ENCODE results near the gene FGFR1OP2. TPM values are rescaled to one million over a fixed set of nuclear protein-coding genes. Genes with fewer than 3 reads are reported as not detected.

Gene FGFR1OP2
- total RNA-seq, 1 experiment from 2014 or later = 48.2 TPM

- Histone ChIP-seq H3K4me2 (ENCODE audit: low read depth, low read length, poor library complexity, severe bottlenecking) (no peak overlapping the region), H3K27ac (ENCODE audit: low read length) (no peak overlapping the region), H2AFZ (ENCODE audit: low read length) (no peak overlapping the region), H3K9ac (ENCODE audit: low read length) (no peak overlapping the region), H3K9me2 (replicated peaks; ENCODE audit: insufficient read depth, low read length) (no peaks in the 10 kb centered on the region), H3K27me3 (ENCODE audit: low read length) (no peaks in the 10 kb centered on the region), H3K9me3 (ENCODE audit: low read length) (no peaks in the 10 kb centered on the region), H3K36me3 (ENCODE audit: insufficient read depth, low read length) (peaks cover 19% of the 10 kb centered on the region; the same call in 1 of the 2 replicates), H3K4me3 (ENCODE audit: low read length) (no peak overlapping the region), H3K4me1 (ENCODE audit: low read length) (peaks cover 14% of the 10 kb centered on the region), H3K79me2 (ENCODE audit: low read length) (peaks cover 33% of the 10 kb centered on the region), H4K20me1 (ENCODE audit: insufficient read depth, low read depth, low read length) (no peaks in the 10 kb centered on the region)
- no peak for DNase-seq
Observed at GRCh38 chr12:26997003-26997402, 58.7 kb downstream of the FGFR1OP2 start.

- H2AFZ ChIP-seq (ENCODE audit: low read length) = no peak overlapping the region
- peaks cover 8% of the 10 kb centered on the region; the same call in 1 of the 2 replicates for H3K36me3 ChIP-seq (ENCODE audit: insufficient read depth, low read length)
- no peak overlapping the region for H3K4me2 ChIP-seq (ENCODE audit: low read depth, low read length, poor library complexity, severe bottlenecking)
- peak overlapping the region; percentile 92 for H3K27ac ChIP-seq (ENCODE audit: low read length)
- no peaks in the 10 kb centered on the region for H3K9me2 ChIP-seq (replicated peaks; ENCODE audit: insufficient read depth, low read length)
- no peak for DNase-seq
- H3K79me2 ChIP-seq (ENCODE audit: low read length) = peaks cover 58% of the 10 kb centered on the region
- H3K9me3 ChIP-seq (ENCODE audit: low read length) = no peaks in the 10 kb centered on the region
- H3K27me3 ChIP-seq (ENCODE audit: low read length) = no peaks in the 10 kb centered on the region
- no peak overlapping the region for H3K4me3 ChIP-seq (ENCODE audit: low read length)
- H3K9ac ChIP-seq (ENCODE audit: low read length) = 0 out of 2 replicates have a peak overlapping the region, but pooled peaks have one; percentile 2
- no peaks in the 10 kb centered on the region for H4K20me1 ChIP-seq (ENCODE audit: insufficient read depth, low read depth, low read length)
- H3K4me1 ChIP-seq (ENCODE audit: low read length) = peaks cover 49% of the 10 kb centered on the region
Observed at GRCh38 chr12:27000961-27001360, 62.7 kb downstream of the FGFR1OP2 start.

- no peak overlapping the region for H3K9ac ChIP-seq (ENCODE audit: low read length)
- no peak overlapping the region for H3K4me3 ChIP-seq (ENCODE audit: low read length)
- peaks cover 8% of the 10 kb centered on the region; the same call in 1 of the 2 replicates for H3K36me3 ChIP-seq (ENCODE audit: insufficient read depth, low read length)
- no peaks in the 10 kb centered on the region for H3K9me2 ChIP-seq (replicated peaks; ENCODE audit: insufficient read depth, low read length)
- peaks cover 61% of the 10 kb centered on the region for H3K79me2 ChIP-seq (ENCODE audit: low read length)
- DNase-seq = no peak
- peaks cover 50% of the 10 kb centered on the region for H3K4me1 ChIP-seq (ENCODE audit: low read length)
- H3K27me3 ChIP-seq (ENCODE audit: low read length) = no peaks in the 10 kb centered on the region
- H4K20me1 ChIP-seq (ENCODE audit: insufficient read depth, low read depth, low read length) = no peaks in the 10 kb centered on the region
- peak overlapping the region; percentile 92 for H3K27ac ChIP-seq (ENCODE audit: low read length)
- H3K9me3 ChIP-seq (ENCODE audit: low read length) = no peaks in the 10 kb centered on the region
- H2AFZ ChIP-seq (ENCODE audit: low read length) = no peak overlapping the region
- no peak overlapping the region for H3K4me2 ChIP-seq (ENCODE audit: low read depth, low read length, poor library complexity, severe bottlenecking)
Observed at GRCh38 chr12:27001663-27002062, 63.4 kb downstream of the FGFR1OP2 start.

- Histone ChIP-seq H3K79me2 (ENCODE audit: low read length) (peaks cover 62% of the 10 kb centered on the region), H3K27me3 (ENCODE audit: low read length) (no peaks in the 10 kb centered on the region), H2AFZ (ENCODE audit: low read length) (no peak overlapping the region), H3K4me2 (ENCODE audit: low read depth, low read length, poor library complexity, severe bottlenecking) (peak overlapping the region; percentile 59), H3K36me3 (ENCODE audit: insufficient read depth, low read length) (peaks cover 8% of the 10 kb centered on the region; the same call in 1 of the 2 replicates), H3K9me2 (replicated peaks; ENCODE audit: insufficient read depth, low read length) (no peaks in the 10 kb centered on the region), H3K4me1 (ENCODE audit: low read length) (peaks cover 55% of the 10 kb centered on the region), H3K27ac (ENCODE audit: low read length) (peak overlapping the region; percentile 92), H3K9me3 (ENCODE audit: low read length) (no peaks in the 10 kb centered on the region), H3K9ac (ENCODE audit: low read length) (no peak overlapping the region), H4K20me1 (ENCODE audit: insufficient read depth, low read depth, low read length) (no peaks in the 10 kb centered on the region), H3K4me3 (ENCODE audit: low read length) (no peak overlapping the region)
- no peak for DNase-seq
Observed at GRCh38 chr12:27002141-27002540, 63.9 kb downstream of the FGFR1OP2 start.

- Histone ChIP-seq H3K4me2 (ENCODE audit: low read depth, low read length, poor library complexity, severe bottlenecking) (peak overlapping the region; percentile 59), H3K4me1 (ENCODE audit: low read length) (peaks cover 71% of the 10 kb centered on the region), H3K79me2 (ENCODE audit: low read length) (peaks cover 74% of the 10 kb centered on the region), H3K9me3 (ENCODE audit: low read length) (no peaks in the 10 kb centered on the region), H4K20me1 (ENCODE audit: insufficient read depth, low read depth, low read length) (no peaks in the 10 kb centered on the region), H2AFZ (ENCODE audit: low read length) (no peak overlapping the region), H3K27me3 (ENCODE audit: low read length) (no peaks in the 10 kb centered on the region), H3K4me3 (ENCODE audit: low read length) (peak overlapping the region; percentile 40), H3K9ac (ENCODE audit: low read length) (peak overlapping the region; percentile 53), H3K27ac (ENCODE audit: low read length) (peak overlapping the region; percentile 92), H3K36me3 (ENCODE audit: insufficient read depth, low read length) (peaks cover 8% of the 10 kb centered on the region; the same call in 1 of the 2 replicates), H3K9me2 (replicated peaks; ENCODE audit: insufficient read depth, low read length) (no peaks in the 10 kb centered on the region)
- DNase-seq = peak; percentile 56
Observed at GRCh38 chr12:27003421-27004381, 65.4 kb downstream of the FGFR1OP2 start.

GRCh38 chr12:27005495-27005894, 67.2 kb downstream of the FGFR1OP2 start:
- Histone ChIP-seq H3K9ac (ENCODE audit: low read length) (no peak overlapping the region), H3K79me2 (ENCODE audit: low read length) (peaks cover 80% of the 10 kb centered on the region), H3K4me2 (ENCODE audit: low read depth, low read length, poor library complexity, severe bottlenecking) (no peak overlapping the region), H3K36me3 (ENCODE audit: insufficient read depth, low read length) (peaks cover 3% of the 10 kb centered on the region; the same call in 1 of the 2 replicates), H3K4me3 (ENCODE audit: low read length) (no peak overlapping the region), H3K9me3 (ENCODE audit: low read length) (no peaks in the 10 kb centered on the region), H3K27ac (ENCODE audit: low read length) (peak overlapping the region; percentile 92), H3K27me3 (ENCODE audit: low read length) (no peaks in the 10 kb centered on the region), H2AFZ (ENCODE audit: low read length) (no peak overlapping the region), H3K4me1 (ENCODE audit: low read length) (peaks cover 89% of the 10 kb centered on the region), H4K20me1 (ENCODE audit: insufficient read depth, low read depth, low read length) (no peaks in the 10 kb centered on the region), H3K9me2 (replicated peaks; ENCODE audit: insufficient read depth, low read length) (no peaks in the 10 kb centered on the region)
- no peak for DNase-seq

- H3K4me2 ChIP-seq (ENCODE audit: low read depth, low read length, poor library complexity, severe bottlenecking) = no peak overlapping the region
- H3K27me3 ChIP-seq (ENCODE audit: low read length) = no peaks in the 10 kb centered on the region
- H3K4me3 ChIP-seq (ENCODE audit: low read length) = no peak overlapping the region
- no peaks in the 10 kb centered on the region for H4K20me1 ChIP-seq (ENCODE audit: insufficient read depth, low read depth, low read length)
- H3K79me2 ChIP-seq (ENCODE audit: low read length) = peaks cover 78% of the 10 kb centered on the region
- H3K27ac ChIP-seq (ENCODE audit: low read length) = peak overlapping the region; percentile 68
- peaks cover 7% of the 10 kb centered on the region; the same call in 1 of the 2 replicates for H3K36me3 ChIP-seq (ENCODE audit: insufficient read depth, low read length)
- no peaks in the 10 kb centered on the region for H3K9me3 ChIP-seq (ENCODE audit: low read length)
- no peak overlapping the region for H2AFZ ChIP-seq (ENCODE audit: low read length)
- peaks cover 88% of the 10 kb centered on the region for H3K4me1 ChIP-seq (ENCODE audit: low read length)
- no peak overlapping the region for H3K9ac ChIP-seq (ENCODE audit: low read length)
- no peak for DNase-seq
- H3K9me2 ChIP-seq (replicated peaks; ENCODE audit: insufficient read depth, low read length) = no peaks in the 10 kb centered on the region
Observed at GRCh38 chr12:27006797-27007467, 68.7 kb downstream of the FGFR1OP2 start.

- H3K4me2 ChIP-seq (ENCODE audit: low read depth, low read length, poor library complexity, severe bottlenecking) = peak overlapping the region; percentile 40
- H3K4me3 ChIP-seq (ENCODE audit: low read length) = peak overlapping the region; percentile 8; the same call in 1 of the 2 replicates
- H3K27ac ChIP-seq (ENCODE audit: low read length) = peak overlapping the region; percentile 68
- 0 out of 2 replicates have a peak overlapping the region, but pooled peaks have one; percentile 5 for H3K9ac ChIP-seq (ENCODE audit: low read length)
- no peaks in the 10 kb centered on the region for H3K27me3 ChIP-seq (ENCODE audit: low read length)
- H2AFZ ChIP-seq (ENCODE audit: low read length) = no peak overlapping the region
- peaks cover 7% of the 10 kb centered on the region; the same call in 1 of the 2 replicates for H3K36me3 ChIP-seq (ENCODE audit: insufficient read depth, low read length)
- peaks cover 90% of the 10 kb centered on the region for H3K4me1 ChIP-seq (ENCODE audit: low read length)
- no peaks in the 10 kb centered on the region for H4K20me1 ChIP-seq (ENCODE audit: insufficient read depth, low read depth, low read length)
- peaks cover 80% of the 10 kb centered on the region for H3K79me2 ChIP-seq (ENCODE audit: low read length)
- DNase-seq = no peak
- no peaks in the 10 kb centered on the region for H3K9me3 ChIP-seq (ENCODE audit: low read length)
- no peaks in the 10 kb centered on the region for H3K9me2 ChIP-seq (replicated peaks; ENCODE audit: insufficient read depth, low read length)
Observed at GRCh38 chr12:27008081-27008480, 69.8 kb downstream of the FGFR1OP2 start.

Measured in Karpas-422 (cell line).